Endodermal cell (in vitro differentiated cells): ENCODE results near the gene C17orf50. TPM values are rescaled to one million over a fixed set of nuclear protein-coding genes. Genes with fewer than 3 reads are reported as not detected.
A peak's percentile ranks its signal among the peaks of the same experiment; 100 is the strongest.

Experiments
- DNase-seq: peaks from one replicate; pipeline ENCODE4 v3.0.0-alpha.2; 2017
- H3K27ac ChIP-seq: 2 replicates; pipeline ENCODE4 v1.5.1; 2013; ENCODE audit warnings: mild to moderate bottlenecking, low read depth, low read length, moderate library complexity
- H3K27me3 ChIP-seq: 2 replicates; pipeline ENCODE4 v1.6.1; 2013; ENCODE audit warnings: mild to moderate bottlenecking, low read length, moderate library complexity; ENCODE audit not compliant: insufficient read depth, control insufficient read depth, poor library complexity, severe bottlenecking
- H3K36me3 ChIP-seq: 2 replicates; pipeline ENCODE4 v1.7.0; 2013; ENCODE audit warnings: mild to moderate bottlenecking, low read length, moderate library complexity; ENCODE audit not compliant: control insufficient read depth, insufficient read depth
- H3K4me1 ChIP-seq: one replicate; pipeline ENCODE4 v1.7.0; 2013; ENCODE audit warnings: low read length; ENCODE audit not compliant: control insufficient read depth, insufficient read depth
- H3K4me3 ChIP-seq: 2 replicates; pipeline ENCODE4 v1.5.1; 2013; ENCODE audit warnings: mild to moderate bottlenecking, low read length, moderate library complexity
- H3K9ac ChIP-seq: 2 replicates; pipeline ENCODE4 v1.6.1; 2013; ENCODE audit warnings: mild to moderate bottlenecking, low read length, moderate library complexity; ENCODE audit not compliant: poor library complexity, severe bottlenecking; ENCODE audit errors: extremely low read depth
- H3K9me3 ChIP-seq: 2 replicates; pipeline ENCODE4 v1.6.1; 2013; ENCODE audit warnings: mild to moderate bottlenecking, low read length, moderate library complexity; ENCODE audit not compliant: control insufficient read depth
- H3K27ac Mint-ChIP-seq: 2 replicates; pipeline ENCODE4 v1.8.0; 2020; ENCODE audit warnings: mixed read lengths
- H3K27me3 Mint-ChIP-seq: 2 replicates; pipeline ENCODE4 v1.8.0; 2021; ENCODE audit warnings: mild to moderate bottlenecking, mixed read lengths; ENCODE audit not compliant: insufficient read depth
- H3K36me3 Mint-ChIP-seq: 2 replicates; pipeline ENCODE4 v1.8.0; 2020; ENCODE audit warnings: low read depth, mixed read lengths
- H3K4me1 Mint-ChIP-seq: 2 replicates; pipeline ENCODE4 v1.8.0; 2020; ENCODE audit warnings: mixed read lengths
- H3K4me3 Mint-ChIP-seq: 2 replicates; pipeline ENCODE4 v1.8.0; 2020; ENCODE audit warnings: mild to moderate bottlenecking, moderate library complexity, mixed read lengths
- H3K9me3 Mint-ChIP-seq: 2 replicates; pipeline ENCODE4 v1.8.0; 2020; ENCODE audit warnings: mild to moderate bottlenecking, mixed read lengths
- CTCF ChIP-seq: fragments of 200-600 bp; sonication (generic); conservative IDR thresholded peaks from 2 replicates; pipeline ENCODE4 v1.5.0; 2021; ENCODE audit warnings: antibody characterized with exemption, mild to moderate bottlenecking
- WGBS, 2 experiments: methylation state at CpG; one replicate each; pipeline versions ENCODE4 v1.1.5 to v1.1.7; 2013; ENCODE audit warnings: missing lambda C conversion rate in 2 of 2, mixed read lengths in 1 of 2; ENCODE audit not compliant: insufficient coverage in 1 of 2, insufficient read length in 1 of 2; 5-methylcytosine and 5-hydroxymethylcytosine counted together
- total RNA-seq, 2 donors: library from RNA; stranded (reverse); fragmentation: NEBNext Ultra II Directional in 1 of 2; extraction: Animal tissue kit (Norgen Biotek cat#: 25700) in 1 of 2; gene quantifications; 2 replicates in 1 of 2; 3 replicates in 1 of 2; pipeline ENCODE4 v1.2.1, GENCODE V29; 2021

Gene C17orf50
- total RNA-seq, 2 donors from 2014 or later = not detected

- DNase-seq = peak; percentile 89
- peaks cover 14% of the 10 kb centered on the region for H3K27me3 Mint-ChIP-seq
- Histone ChIP-seq H3K9me3 (no peaks in the 10 kb centered on the region), H3K27ac (no peak overlapping the region), H3K4me3 (peak overlapping the region; percentile 63), H3K27me3 (no peaks in the 10 kb centered on the region), H3K9ac (no peak overlapping the region), H3K36me3 (peaks cover 36% of the 10 kb centered on the region), H3K4me1 (peaks cover 34% of the 10 kb centered on the region)
- no peak for TF ChIP-seq CTCF
- WGBS, 2 experiments = 7 to 45% methylated on average over 2 to 4 of the region's 4 CpGs
- no peaks in the 10 kb centered on the region for H3K9me3 Mint-ChIP-seq
- peak overlapping the region; percentile 29 for H3K4me3 Mint-ChIP-seq
- peaks cover 57% of the 10 kb centered on the region for H3K4me1 Mint-ChIP-seq
- peak overlapping the region; percentile 83 for H3K27ac Mint-ChIP-seq
- peaks cover 16% of the 10 kb centered on the region for H3K36me3 Mint-ChIP-seq
Measured at GRCh38 chr17:35729405-35729833, 31.3 kb upstream of the C17orf50 start.

GRCh38 chr17:35730400-35731005 lies 30.2 kb upstream of the C17orf50 start:
- WGBS, 2 experiments = 88 to 90% methylated on average over 5 to 9 of the region's 10 CpGs
- DNase-seq = peak; percentile 60
- peaks cover 25% of the 10 kb centered on the region for H3K36me3 ChIP-seq
- Mint-ChIP-seq H3K27me3 (peaks cover 20% of the 10 kb centered on the region), H3K4me1 (peaks cover 55% of the 10 kb centered on the region), H3K36me3 (peaks cover 5% of the 10 kb centered on the region), H3K9me3 (no peaks in the 10 kb centered on the region), H3K27ac (no peak overlapping the region), H3K4me3 (peak overlapping the region; percentile 80)
- H3K4me3 ChIP-seq = no peak overlapping the region
- no peak overlapping the region for H3K27ac ChIP-seq
- H3K9ac ChIP-seq = no peak overlapping the region
- peaks cover 34% of the 10 kb centered on the region for H3K4me1 ChIP-seq
- no peaks in the 10 kb centered on the region for H3K27me3 ChIP-seq
- TF ChIP-seq CTCF = no peak
- H3K9me3 ChIP-seq = no peaks in the 10 kb centered on the region

GRCh38 chr17:35731239-35731916 lies 29.3 kb upstream of the C17orf50 start, which contains the start of gene RASL10B:
RASL10B (plus strand) TSS chr17:35731639; CDS start chr17:35735185, 3,546 bp downstream.
- no peak for TF ChIP-seq CTCF
- 4 to 50% methylated on average over 1 to 43 of the region's 44 CpGs for WGBS, 2 experiments
- Histone ChIP-seq H3K36me3 (peaks cover 18% of the 10 kb centered on the region), H3K4me1 (peaks cover 32% of the 10 kb centered on the region), H3K27ac (no peak within 1 kb of the TSS), H3K9me3 (no peaks in the 10 kb centered on the region), H3K4me3 (peak within 1 kb of the TSS; percentile 88), H3K9ac (peak within 1 kb of the TSS; percentile 40), H3K27me3 (no peaks in the 10 kb centered on the region)
- peak within 1 kb of the TSS; percentile 80 for H3K4me3 Mint-ChIP-seq
- no peak within 1 kb of the TSS for H3K27ac Mint-ChIP-seq
- H3K27me3 Mint-ChIP-seq = peaks cover 22% of the 10 kb centered on the region
- DNase-seq = peak; percentile 96
- no peaks in the 10 kb centered on the region for H3K9me3 Mint-ChIP-seq
- H3K36me3 Mint-ChIP-seq = no peaks in the 10 kb centered on the region
- peaks cover 46% of the 10 kb centered on the region for H3K4me1 Mint-ChIP-seq
